WTC11 (cell line): ENCODE results near the gene KRT72. TPM values are rescaled to one million over a fixed set of nuclear protein-coding genes. Genes with fewer than 3 reads are reported as not detected.

ENCODE experiments used
- ATAC-seq: fragments of 200-7000 bp; cut with Tn5 transposase; 2 replicates; pipeline ENCODE4 v1.10.0; 2021; ENCODE audit warnings: mild to moderate bottlenecking, moderate library complexity
- CTCF ChIA-PET: fragments of 300-600 bp; sonication (Branson Sonifier 250); formaldehyde crosslinking; loops from one replicate; lab custom pipeline; 2021; ENCODE audit warnings: antibody characterized with exemption; lab: Charles Lee
- POLR2A ChIA-PET: fragments of 350-600 bp; sonication (Branson Sonifier 250); formaldehyde crosslinking; loops from one replicate; lab custom pipeline; 2021; ENCODE audit warnings: antibody characterized with exemption; lab: Charles Lee
- DNase-seq: peaks from one replicate; pipeline ENCODE4 v3.0.0; 2021; ENCODE audit warnings: low spot score
- H3K27ac Mint-ChIP-seq: 2 replicates; pipeline ENCODE4 v1.8.0; 2021; ENCODE audit warnings: mixed read lengths
- H3K27me3 Mint-ChIP-seq: 2 replicates; pipeline ENCODE4 v1.8.0; 2021; ENCODE audit warnings: low read depth, mild to moderate bottlenecking, moderate library complexity, mixed read lengths
- H3K36me3 Mint-ChIP-seq: 2 replicates; pipeline ENCODE4 v1.8.0; 2021; ENCODE audit warnings: mixed read lengths
- H3K4me1 Mint-ChIP-seq: 2 replicates; pipeline ENCODE4 v1.8.0; 2022; ENCODE audit warnings: mixed read lengths
- H3K4me3 Mint-ChIP-seq: 2 replicates; pipeline ENCODE4 v1.8.0; 2021; ENCODE audit warnings: mild to moderate bottlenecking, moderate library complexity, mixed read lengths
- H3K9me3 Mint-ChIP-seq: 2 replicates; pipeline ENCODE4 v1.8.0; 2021; ENCODE audit warnings: mixed read lengths
- ATF1 ChIP-seq: sonication (generic); formaldehyde crosslinking; IDR thresholded peaks from 2 replicates; pipeline ENCODE4 v1.8.1; 2023; ENCODE audit warnings: mild to moderate bottlenecking, moderate library complexity, missing genetic modification reagents
- CBFB ChIP-seq: sonication (generic); formaldehyde crosslinking; IDR thresholded peaks from 2 replicates; pipeline ENCODE4 v1.8.1; 2022; ENCODE audit warnings: mild to moderate bottlenecking, low read depth, missing genetic modification reagents
- ESRRA ChIP-seq: sonication (generic); formaldehyde crosslinking; IDR thresholded peaks from 2 replicates; pipeline ENCODE4 v1.8.1; 2022; ENCODE audit warnings: mild to moderate bottlenecking, missing genetic modification reagents, borderline replicate concordance
- KAT7 ChIP-seq: sonication (generic); formaldehyde crosslinking; IDR thresholded peaks from 2 replicates; pipeline ENCODE4 v1.8.1; 2023; ENCODE audit warnings: missing genetic modification reagents, mild to moderate bottlenecking, borderline replicate concordance
- MXD4 ChIP-seq: fragments of 250-450 bp; sonication (Bioruptor Pico); IDR thresholded peaks from 2 replicates; pipeline ENCODE4 v1.8.0; 2021; ENCODE audit warnings: mild to moderate bottlenecking, moderate library complexity, borderline replicate concordance
- MYBL2 ChIP-seq: sonication (generic); formaldehyde crosslinking; IDR thresholded peaks from 2 replicates; pipeline ENCODE4 v1.8.1; 2023; ENCODE audit warnings: mild to moderate bottlenecking, moderate library complexity, missing genetic modification reagents
- NR2C2 ChIP-seq: sonication (generic); formaldehyde crosslinking; IDR thresholded peaks from 2 replicates; pipeline ENCODE4 v1.8.0; 2022; ENCODE audit warnings: mild to moderate bottlenecking, missing genetic modification reagents
- NR3C1 ChIP-seq: sonication (generic); formaldehyde crosslinking; conservative IDR thresholded peaks from 2 replicates; pipeline ENCODE4 v1.8.1; 2023; ENCODE audit warnings: low read depth, mild to moderate bottlenecking, missing genetic modification reagents
- OVOL2 ChIP-seq: fragments of 250-450 bp; sonication (Bioruptor Pico); IDR thresholded peaks from 2 replicates; pipeline ENCODE4 v1.9.0; 2021; ENCODE audit warnings: mild to moderate bottlenecking, borderline replicate concordance
- PRRX2 ChIP-seq: fragments of 250-450 bp; sonication (Bioruptor Pico); IDR thresholded peaks from 2 replicates; pipeline ENCODE4 v1.8.0; 2021; ENCODE audit warnings: mild to moderate bottlenecking
- SMAD3 ChIP-seq: sonication (generic); formaldehyde crosslinking; IDR thresholded peaks from 2 replicates; pipeline ENCODE4 v1.8.0; 2022; ENCODE audit warnings: missing genetic modification reagents, mild to moderate bottlenecking, borderline replicate concordance
- SMAD4 ChIP-seq: sonication (generic); formaldehyde crosslinking; IDR thresholded peaks from 2 replicates; pipeline ENCODE4 v1.8.0; 2022; ENCODE audit warnings: mild to moderate bottlenecking, missing genetic modification reagents
- SP1 ChIP-seq: sonication (generic); formaldehyde crosslinking; conservative IDR thresholded peaks from 2 replicates; pipeline ENCODE4 v1.8.1; 2022; ENCODE audit warnings: missing genetic modification reagents
- ZNF317 ChIP-seq: sonication (generic); formaldehyde crosslinking; IDR thresholded peaks from 2 replicates; pipeline ENCODE4 v1.8.1; 2023; ENCODE audit warnings: low read depth, mild to moderate bottlenecking, moderate library complexity, missing genetic modification reagents, borderline replicate concordance
- ZNF416 ChIP-seq: fragments of 250-450 bp; sonication (Bioruptor Pico); IDR thresholded peaks from 2 replicates; pipeline ENCODE4 v1.9.0; 2021; ENCODE audit warnings: mild to moderate bottlenecking, inconsistent platforms
- ZNF671 ChIP-seq: fragments of 250-450 bp; sonication (Bioruptor Pico); IDR thresholded peaks from 2 replicates; pipeline ENCODE4 v1.8.0; 2021; ENCODE audit warnings: mild to moderate bottlenecking
- total RNA-seq: library from RNA; stranded (reverse); gene quantifications from 3 replicates; pipeline ENCODE4 v1.2.3, GENCODE V29; 2021
- TF ChIP-seq, protein P1 (sequence below): sonication (generic); formaldehyde crosslinking; conservative IDR thresholded peaks from 2 replicates; pipeline ENCODE4 v1.8.1; 2023; ENCODE audit warnings: mild to moderate bottlenecking, low read depth, missing genetic modification reagents, moderate library complexity
- TF ChIP-seq, protein P2 (sequence below): sonication (generic); formaldehyde crosslinking; IDR thresholded peaks from 2 replicates; pipeline ENCODE4 v1.8.1; 2023; ENCODE audit warnings: mild to moderate bottlenecking, missing genetic modification reagents, moderate library complexity
- TF ChIP-seq, protein P3 (sequence below): sonication (generic); formaldehyde crosslinking; IDR thresholded peaks from 2 replicates; pipeline ENCODE4 v1.8.0; 2022; ENCODE audit warnings: missing genetic modification reagents
- TF ChIP-seq, protein P4 (sequence below): sonication (generic); formaldehyde crosslinking; IDR thresholded peaks from 2 replicates; pipeline ENCODE4 v1.8.0; 2022; ENCODE audit warnings: mild to moderate bottlenecking, missing genetic modification reagents
- TF ChIP-seq, protein P5 (sequence below): fragments of 250-450 bp; sonication (Bioruptor Pico); IDR thresholded peaks from 2 replicates; pipeline ENCODE4 v1.9.0; 2021; ENCODE audit warnings: mild to moderate bottlenecking, borderline replicate concordance

Gene KRT72
- total RNA-seq, 1 experiment from 2014 or later = not detected

DNA sequence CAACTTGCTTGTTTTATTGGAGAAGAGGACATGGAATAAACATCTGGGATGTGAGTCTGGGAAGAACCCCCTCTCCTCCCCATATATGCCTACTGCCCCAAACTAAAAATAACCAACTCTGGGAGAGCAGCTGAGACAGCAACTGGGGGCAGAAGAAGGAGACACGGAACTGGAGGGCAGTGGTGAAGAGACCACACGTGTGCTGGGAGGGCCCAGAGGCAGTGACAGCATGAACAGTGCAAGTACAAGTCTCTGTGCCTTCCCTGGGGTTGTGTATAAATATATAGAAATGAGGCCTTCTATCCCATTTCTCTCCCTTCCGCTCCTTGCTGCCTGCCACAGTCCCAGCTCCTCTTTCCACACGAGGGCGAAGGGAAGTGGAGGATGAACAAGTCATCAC, 21.1 kb upstream of the KRT72 start (continued):
- TF ChIP-seq, protein P1, sequence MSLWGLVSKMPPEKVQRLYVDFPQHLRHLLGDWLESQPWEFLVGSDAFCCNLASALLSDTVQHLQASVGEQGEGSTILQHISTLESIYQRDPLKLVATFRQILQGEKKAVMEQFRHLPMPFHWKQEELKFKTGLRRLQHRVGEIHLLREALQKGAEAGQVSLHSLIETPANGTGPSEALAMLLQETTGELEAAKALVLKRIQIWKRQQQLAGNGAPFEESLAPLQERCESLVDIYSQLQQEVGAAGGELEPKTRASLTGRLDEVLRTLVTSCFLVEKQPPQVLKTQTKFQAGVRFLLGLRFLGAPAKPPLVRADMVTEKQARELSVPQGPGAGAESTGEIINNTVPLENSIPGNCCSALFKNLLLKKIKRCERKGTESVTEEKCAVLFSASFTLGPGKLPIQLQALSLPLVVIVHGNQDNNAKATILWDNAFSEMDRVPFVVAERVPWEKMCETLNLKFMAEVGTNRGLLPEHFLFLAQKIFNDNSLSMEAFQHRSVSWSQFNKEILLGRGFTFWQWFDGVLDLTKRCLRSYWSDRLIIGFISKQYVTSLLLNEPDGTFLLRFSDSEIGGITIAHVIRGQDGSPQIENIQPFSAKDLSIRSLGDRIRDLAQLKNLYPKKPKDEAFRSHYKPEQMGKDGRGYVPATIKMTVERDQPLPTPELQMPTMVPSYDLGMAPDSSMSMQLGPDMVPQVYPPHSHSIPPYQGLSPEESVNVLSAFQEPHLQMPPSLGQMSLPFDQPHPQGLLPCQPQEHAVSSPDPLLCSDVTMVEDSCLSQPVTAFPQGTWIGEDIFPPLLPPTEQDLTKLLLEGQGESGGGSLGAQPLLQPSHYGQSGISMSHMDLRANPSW (CRISPR knock-in tag) = no peak
- no peak for TF ChIP-seq ZNF671 (CRISPR knock-in tag)
- TF ChIP-seq NR2C2 (CRISPR knock-in tag) = no peak

DNA sequence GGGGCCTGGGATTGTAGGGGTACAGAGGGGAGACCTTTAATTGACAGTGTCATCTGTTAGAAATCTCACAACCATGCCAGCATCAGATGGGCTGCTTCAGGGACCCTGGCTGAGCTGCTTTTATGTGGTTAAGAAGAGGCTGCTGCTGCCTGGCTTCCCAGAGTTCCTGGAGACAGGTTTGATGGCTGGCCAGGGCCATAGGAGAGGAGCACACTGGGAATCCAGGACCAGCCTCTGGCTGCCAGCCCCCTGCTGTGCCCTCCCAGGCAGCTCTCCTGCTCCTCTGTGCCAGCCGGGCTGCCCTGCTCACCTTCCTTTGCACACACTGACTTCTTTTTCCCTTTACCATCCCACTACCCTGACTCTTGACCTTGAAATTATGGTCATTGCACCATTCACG, 17.6 kb upstream of the KRT72 start:
- DNase-seq = no peak
- no peaks in the 10 kb centered on the region for H3K36me3 Mint-ChIP-seq
- H3K27me3 Mint-ChIP-seq = no peaks in the 10 kb centered on the region
- no peak overlapping the region for H3K4me3 Mint-ChIP-seq
- CTCF ChIA-PET = interaction anchor here (1.4 to 2.4 kb wide), 2 partner anchors 36 to 252 kb away, joined by 3 to 7 read pairs; no protein-coding TSS in a partner anchor
- H3K27ac Mint-ChIP-seq = no peak overlapping the region
- POLR2A ChIA-PET = no interaction called here
- ATAC-seq = no peak
- TF ChIP-seq SMAD3 = no peak
- TF ChIP-seq, protein P2, sequence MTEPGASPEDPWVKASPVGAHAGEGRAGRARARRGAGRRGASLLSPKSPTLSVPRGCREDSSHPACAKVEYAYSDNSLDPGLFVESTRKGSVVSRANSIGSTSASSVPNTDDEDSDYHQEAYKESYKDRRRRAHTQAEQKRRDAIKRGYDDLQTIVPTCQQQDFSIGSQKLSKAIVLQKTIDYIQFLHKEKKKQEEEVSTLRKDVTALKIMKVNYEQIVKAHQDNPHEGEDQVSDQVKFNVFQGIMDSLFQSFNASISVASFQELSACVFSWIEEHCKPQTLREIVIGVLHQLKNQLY (CRISPR knock-in tag) = no peak
- TF ChIP-seq ZNF671 (CRISPR knock-in tag) = no peak
- no peak for TF ChIP-seq SP1 (CRISPR knock-in tag)
- TF ChIP-seq, all 79 proteins: peak for 0
- Mint-ChIP-seq H3K9me3 (no peaks in the 10 kb centered on the region), H3K4me1 (no peaks in the 10 kb centered on the region)

DNA sequence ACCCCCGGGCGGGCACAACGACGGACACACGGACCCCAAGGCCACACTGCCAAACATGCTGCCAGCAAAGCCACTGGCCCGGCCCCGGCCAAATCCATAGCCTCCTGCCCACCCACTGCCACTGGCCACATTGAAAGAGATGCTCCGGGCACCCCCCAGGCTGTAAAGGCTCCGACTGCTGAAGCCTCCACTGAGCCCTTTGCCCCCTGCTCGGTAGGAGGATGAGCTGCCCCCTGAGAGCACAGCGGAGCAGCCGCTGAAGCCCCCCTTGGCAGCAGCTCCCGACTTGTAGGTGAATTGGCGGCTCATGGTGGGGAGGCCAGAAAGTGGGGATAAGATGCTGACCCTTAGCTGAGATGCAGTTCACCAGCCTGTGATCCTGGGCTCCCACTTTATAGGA, 17.0 kb upstream of the KRT72 start, which contains the start of gene KRT73:
TSS of gene KRT73 (minus strand) at position 344 of the 400 bp plus-strand sequence. CDS start at position 309, 35 bp downstream.
- ChIA-PET CTCF (interaction anchor here (1.5 to 2.4 kb wide), 3 partner anchors 247 to 261 kb away, joined by 4 to 7 read pairs (median 5); no protein-coding TSS in a partner anchor), POLR2A (no interaction called here)
- Mint-ChIP-seq H3K4me3 (no peak within 1 kb of the TSS), H3K9me3 (no peaks in the 10 kb centered on the region), H3K27me3 (no peaks in the 10 kb centered on the region), H3K4me1 (no peaks in the 10 kb centered on the region)
- no peak for ATAC-seq
- TF ChIP-seq ESRRA (CRISPR knock-in tag) (no peak), ZNF416 (no peak), SMAD3 (no peak), CBFB (no peak), KAT7 (no peak), OVOL2 (CRISPR knock-in tag) (no peak), NR3C1 (no peak), MYBL2 (CRISPR knock-in tag) (no peak), ATF1 (CRISPR knock-in tag) (no peak), SMAD4 (CRISPR knock-in tag) (no peak), PRRX2 (no peak), ZNF317 (no peak), MXD4 (CRISPR knock-in tag) (no peak)
- TF ChIP-seq, protein P3, sequence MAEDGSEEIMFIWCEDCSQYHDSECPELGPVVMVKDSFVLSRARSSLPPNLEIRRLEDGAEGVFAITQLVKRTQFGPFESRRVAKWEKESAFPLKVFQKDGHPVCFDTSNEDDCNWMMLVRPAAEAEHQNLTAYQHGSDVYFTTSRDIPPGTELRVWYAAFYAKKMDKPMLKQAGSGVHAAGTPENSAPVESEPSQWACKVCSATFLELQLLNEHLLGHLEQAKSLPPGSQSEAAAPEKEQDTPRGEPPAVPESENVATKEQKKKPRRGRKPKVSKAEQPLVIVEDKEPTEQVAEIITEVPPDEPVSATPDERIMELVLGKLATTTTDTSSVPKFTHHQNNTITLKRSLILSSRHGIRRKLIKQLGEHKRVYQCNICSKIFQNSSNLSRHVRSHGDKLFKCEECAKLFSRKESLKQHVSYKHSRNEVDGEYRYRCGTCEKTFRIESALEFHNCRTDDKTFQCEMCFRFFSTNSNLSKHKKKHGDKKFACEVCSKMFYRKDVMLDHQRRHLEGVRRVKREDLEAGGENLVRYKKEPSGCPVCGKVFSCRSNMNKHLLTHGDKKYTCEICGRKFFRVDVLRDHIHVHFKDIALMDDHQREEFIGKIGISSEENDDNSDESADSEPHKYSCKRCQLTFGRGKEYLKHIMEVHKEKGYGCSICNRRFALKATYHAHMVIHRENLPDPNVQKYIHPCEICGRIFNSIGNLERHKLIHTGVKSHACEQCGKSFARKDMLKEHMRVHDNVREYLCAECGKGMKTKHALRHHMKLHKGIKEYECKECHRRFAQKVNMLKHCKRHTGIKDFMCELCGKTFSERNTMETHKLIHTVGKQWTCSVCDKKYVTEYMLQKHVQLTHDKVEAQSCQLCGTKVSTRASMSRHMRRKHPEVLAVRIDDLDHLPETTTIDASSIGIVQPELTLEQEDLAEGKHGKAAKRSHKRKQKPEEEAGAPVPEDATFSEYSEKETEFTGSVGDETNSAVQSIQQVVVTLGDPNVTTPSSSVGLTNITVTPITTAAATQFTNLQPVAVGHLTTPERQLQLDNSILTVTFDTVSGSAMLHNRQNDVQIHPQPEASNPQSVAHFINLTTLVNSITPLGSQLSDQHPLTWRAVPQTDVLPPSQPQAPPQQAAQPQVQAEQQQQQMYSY (CRISPR knock-in tag) = no peak
- TF ChIP-seq, protein P4, sequence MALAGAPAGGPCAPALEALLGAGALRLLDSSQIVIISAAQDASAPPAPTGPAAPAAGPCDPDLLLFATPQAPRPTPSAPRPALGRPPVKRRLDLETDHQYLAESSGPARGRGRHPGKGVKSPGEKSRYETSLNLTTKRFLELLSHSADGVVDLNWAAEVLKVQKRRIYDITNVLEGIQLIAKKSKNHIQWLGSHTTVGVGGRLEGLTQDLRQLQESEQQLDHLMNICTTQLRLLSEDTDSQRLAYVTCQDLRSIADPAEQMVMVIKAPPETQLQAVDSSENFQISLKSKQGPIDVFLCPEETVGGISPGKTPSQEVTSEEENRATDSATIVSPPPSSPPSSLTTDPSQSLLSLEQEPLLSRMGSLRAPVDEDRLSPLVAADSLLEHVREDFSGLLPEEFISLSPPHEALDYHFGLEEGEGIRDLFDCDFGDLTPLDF (CRISPR knock-in tag) = no peak
- TF ChIP-seq, protein P5, sequence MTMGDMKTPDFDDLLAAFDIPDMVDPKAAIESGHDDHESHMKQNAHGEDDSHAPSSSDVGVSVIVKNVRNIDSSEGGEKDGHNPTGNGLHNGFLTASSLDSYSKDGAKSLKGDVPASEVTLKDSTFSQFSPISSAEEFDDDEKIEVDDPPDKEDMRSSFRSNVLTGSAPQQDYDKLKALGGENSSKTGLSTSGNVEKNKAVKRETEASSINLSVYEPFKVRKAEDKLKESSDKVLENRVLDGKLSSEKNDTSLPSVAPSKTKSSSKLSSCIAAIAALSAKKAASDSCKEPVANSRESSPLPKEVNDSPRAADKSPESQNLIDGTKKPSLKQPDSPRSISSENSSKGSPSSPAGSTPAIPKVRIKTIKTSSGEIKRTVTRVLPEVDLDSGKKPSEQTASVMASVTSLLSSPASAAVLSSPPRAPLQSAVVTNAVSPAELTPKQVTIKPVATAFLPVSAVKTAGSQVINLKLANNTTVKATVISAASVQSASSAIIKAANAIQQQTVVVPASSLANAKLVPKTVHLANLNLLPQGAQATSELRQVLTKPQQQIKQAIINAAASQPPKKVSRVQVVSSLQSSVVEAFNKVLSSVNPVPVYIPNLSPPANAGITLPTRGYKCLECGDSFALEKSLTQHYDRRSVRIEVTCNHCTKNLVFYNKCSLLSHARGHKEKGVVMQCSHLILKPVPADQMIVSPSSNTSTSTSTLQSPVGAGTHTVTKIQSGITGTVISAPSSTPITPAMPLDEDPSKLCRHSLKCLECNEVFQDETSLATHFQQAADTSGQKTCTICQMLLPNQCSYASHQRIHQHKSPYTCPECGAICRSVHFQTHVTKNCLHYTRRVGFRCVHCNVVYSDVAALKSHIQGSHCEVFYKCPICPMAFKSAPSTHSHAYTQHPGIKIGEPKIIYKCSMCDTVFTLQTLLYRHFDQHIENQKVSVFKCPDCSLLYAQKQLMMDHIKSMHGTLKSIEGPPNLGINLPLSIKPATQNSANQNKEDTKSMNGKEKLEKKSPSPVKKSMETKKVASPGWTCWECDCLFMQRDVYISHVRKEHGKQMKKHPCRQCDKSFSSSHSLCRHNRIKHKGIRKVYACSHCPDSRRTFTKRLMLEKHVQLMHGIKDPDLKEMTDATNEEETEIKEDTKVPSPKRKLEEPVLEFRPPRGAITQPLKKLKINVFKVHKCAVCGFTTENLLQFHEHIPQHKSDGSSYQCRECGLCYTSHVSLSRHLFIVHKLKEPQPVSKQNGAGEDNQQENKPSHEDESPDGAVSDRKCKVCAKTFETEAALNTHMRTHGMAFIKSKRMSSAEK = no peak
- TF ChIP-seq, all 79 proteins: peak for 0
- Mint-ChIP-seq H3K36me3 (no peaks in the 10 kb centered on the region), H3K27ac (no peak within 1 kb of the TSS)
- DNase-seq = no peak
